Measurements from ENCODE around the gene FLNB. TPM values are rescaled to one million over a fixed set of nuclear protein-coding genes. Genes with fewer than 3 reads are reported as not detected.
A peak's percentile ranks its signal among the peaks of the same experiment; 100 is the strongest.

Gene FLNB
- total RNA-seq, 4 donors from 2014 or later, result 61.9 to 114 (median 89.9) TPM

DNA sequence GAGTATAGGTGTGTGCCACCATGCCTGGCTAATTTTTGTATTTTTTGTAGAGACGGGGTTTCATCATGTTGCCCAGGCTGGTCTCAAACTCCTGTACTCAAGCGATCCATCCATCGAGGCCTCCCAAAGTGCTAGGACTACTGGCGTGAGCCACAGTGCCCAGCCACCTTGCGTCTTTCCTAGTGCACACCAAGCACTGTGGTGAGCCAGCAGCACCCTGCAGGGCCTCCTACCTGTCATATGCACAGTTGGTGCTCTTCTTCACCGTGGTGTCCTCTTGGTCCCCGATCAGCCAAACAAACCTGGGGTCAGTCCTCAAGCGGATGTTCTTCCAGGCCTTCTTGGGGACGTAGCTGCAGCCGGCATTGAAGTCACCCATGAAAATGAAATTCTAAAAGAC, 189.4 kb downstream of the FLNB start:
- WGBS, result 98% methylated on average over 10 of the region's 10 CpGs
- H3K36me3 ChIP-seq, result no peaks in the 10 kb centered on the region
- peaks cover 0 to 31% (median 14%) of the 10 kb centered on the region in 4 donors for H3K4me1 ChIP-seq
- no peaks in the 10 kb centered on the region for H3K27me3 ChIP-seq
- no peak for DNase-seq (ENCODE audit: extremely low spot score)
- no peaks in the 10 kb centered on the region for H3K9me3 ChIP-seq
- H3K4me3 ChIP-seq, result no peak overlapping the region
- intact Hi-C loops (cut with DNase I), result no loop called here
- H3K27ac ChIP-seq (replicated peaks in 1 of 4), result peak overlapping the region in 3 of 4 donors; percentile 23 to 58 (median 47)
- TF ChIP-seq, protein P1, sequence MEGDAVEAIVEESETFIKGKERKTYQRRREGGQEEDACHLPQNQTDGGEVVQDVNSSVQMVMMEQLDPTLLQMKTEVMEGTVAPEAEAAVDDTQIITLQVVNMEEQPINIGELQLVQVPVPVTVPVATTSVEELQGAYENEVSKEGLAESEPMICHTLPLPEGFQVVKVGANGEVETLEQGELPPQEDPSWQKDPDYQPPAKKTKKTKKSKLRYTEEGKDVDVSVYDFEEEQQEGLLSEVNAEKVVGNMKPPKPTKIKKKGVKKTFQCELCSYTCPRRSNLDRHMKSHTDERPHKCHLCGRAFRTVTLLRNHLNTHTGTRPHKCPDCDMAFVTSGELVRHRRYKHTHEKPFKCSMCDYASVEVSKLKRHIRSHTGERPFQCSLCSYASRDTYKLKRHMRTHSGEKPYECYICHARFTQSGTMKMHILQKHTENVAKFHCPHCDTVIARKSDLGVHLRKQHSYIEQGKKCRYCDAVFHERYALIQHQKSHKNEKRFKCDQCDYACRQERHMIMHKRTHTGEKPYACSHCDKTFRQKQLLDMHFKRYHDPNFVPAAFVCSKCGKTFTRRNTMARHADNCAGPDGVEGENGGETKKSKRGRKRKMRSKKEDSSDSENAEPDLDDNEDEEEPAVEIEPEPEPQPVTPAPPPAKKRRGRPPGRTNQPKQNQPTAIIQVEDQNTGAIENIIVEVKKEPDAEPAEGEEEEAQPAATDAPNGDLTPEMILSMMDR (IDR thresholded peaks at IDR 0.05), result no peak
- TF ChIP-seq POLR2AphosphoS5 (IDR thresholded peaks at IDR 0.05), result no peak
- no peak for TF ChIP-seq POLR2A (IDR thresholded peaks at IDR 0.05; ENCODE audit: low read depth)
- TF ChIP-seq EP300 (IDR thresholded peaks at IDR 0.05), result no peak

GRCh38 chr3:58198362-58198761, 190.1 kb downstream of the FLNB start:
- Histone ChIP-seq H3K27me3 (no peaks in the 10 kb centered on the region), H3K36me3 (no peaks in the 10 kb centered on the region), H3K27ac (replicated peaks in 1 of 4) (peak overlapping the region; percentile 23 to 58 (median 46)), H3K4me3 (no peak overlapping the region), H3K9me3 (no peaks in the 10 kb centered on the region), H3K4me1 (peaks cover 0 to 31% (median 14%) of the 10 kb centered on the region in 4 donors)
- TF ChIP-seq EP300 (IDR thresholded peaks at IDR 0.05) (no peak), POLR2A (IDR thresholded peaks at IDR 0.05; ENCODE audit: low read depth) (no peak), POLR2AphosphoS5 (IDR thresholded peaks at IDR 0.05) (no peak)
- TF ChIP-seq, protein P1 (IDR thresholded peaks at IDR 0.05), result no peak
- WGBS, result 85% methylated on average over 8 of the region's 8 CpGs
- no peak for DNase-seq (ENCODE audit: extremely low spot score)
- intact Hi-C loops (cut with DNase I), result no loop called here

- no peaks in the 10 kb centered on the region for H3K27me3 ChIP-seq
- H3K9me3 ChIP-seq, result no peaks in the 10 kb centered on the region
- H3K4me1 ChIP-seq, result peaks cover 0 to 31% (median 14%) of the 10 kb centered on the region in 4 donors
- no peaks in the 10 kb centered on the region for H3K36me3 ChIP-seq
- TF ChIP-seq EP300 (IDR thresholded peaks at IDR 0.05) (no peak), POLR2A (IDR thresholded peaks at IDR 0.05; ENCODE audit: low read depth) (no peak), POLR2AphosphoS5 (IDR thresholded peaks at IDR 0.05) (peak in 1 of 2 donors; percentile 6)
- TF ChIP-seq, protein P1 (IDR thresholded peaks at IDR 0.05), result no peak
- H3K4me3 ChIP-seq, result no peak overlapping the region
- peak overlapping the region; percentile 44 to 58 (median 52) for H3K27ac ChIP-seq (replicated peaks in 1 of 4)
- no peak for DNase-seq (ENCODE audit: extremely low spot score)
- intact Hi-C loops (cut with DNase I), result no loop called here
Measured at GRCh38 chr3:58198804-58199203, 190.6 kb downstream of the FLNB start.

GRCh38 chr3:58200121-58200709, 192.0 kb downstream of the FLNB start:
- H3K9me3 ChIP-seq, result no peaks in the 10 kb centered on the region
- no peak overlapping the region for H3K27ac ChIP-seq (replicated peaks in 1 of 4)

More at GRCh38 chr3:58200121-58200709, 192.0 kb downstream of the FLNB start:
- Histone ChIP-seq H3K4me1 (peaks cover 0 to 31% (median 14%) of the 10 kb centered on the region in 4 donors), H3K36me3 (no peaks in the 10 kb centered on the region), H3K4me3 (no peak overlapping the region), H3K27me3 (no peaks in the 10 kb centered on the region)
- intact Hi-C loops (cut with DNase I), result no loop called here
- TF ChIP-seq, protein P1 (IDR thresholded peaks at IDR 0.05), result no peak
- TF ChIP-seq POLR2AphosphoS5 (IDR thresholded peaks at IDR 0.05) (no peak), EP300 (IDR thresholded peaks at IDR 0.05) (no peak), POLR2A (IDR thresholded peaks at IDR 0.05; ENCODE audit: low read depth) (no peak)
- no peak for DNase-seq (ENCODE audit: extremely low spot score)

Data from esophagus muscularis mucosa (tissue), 4 donors.